ENCODE data around the gene SLC22A31.

Gene SLC22A31

DNA sequence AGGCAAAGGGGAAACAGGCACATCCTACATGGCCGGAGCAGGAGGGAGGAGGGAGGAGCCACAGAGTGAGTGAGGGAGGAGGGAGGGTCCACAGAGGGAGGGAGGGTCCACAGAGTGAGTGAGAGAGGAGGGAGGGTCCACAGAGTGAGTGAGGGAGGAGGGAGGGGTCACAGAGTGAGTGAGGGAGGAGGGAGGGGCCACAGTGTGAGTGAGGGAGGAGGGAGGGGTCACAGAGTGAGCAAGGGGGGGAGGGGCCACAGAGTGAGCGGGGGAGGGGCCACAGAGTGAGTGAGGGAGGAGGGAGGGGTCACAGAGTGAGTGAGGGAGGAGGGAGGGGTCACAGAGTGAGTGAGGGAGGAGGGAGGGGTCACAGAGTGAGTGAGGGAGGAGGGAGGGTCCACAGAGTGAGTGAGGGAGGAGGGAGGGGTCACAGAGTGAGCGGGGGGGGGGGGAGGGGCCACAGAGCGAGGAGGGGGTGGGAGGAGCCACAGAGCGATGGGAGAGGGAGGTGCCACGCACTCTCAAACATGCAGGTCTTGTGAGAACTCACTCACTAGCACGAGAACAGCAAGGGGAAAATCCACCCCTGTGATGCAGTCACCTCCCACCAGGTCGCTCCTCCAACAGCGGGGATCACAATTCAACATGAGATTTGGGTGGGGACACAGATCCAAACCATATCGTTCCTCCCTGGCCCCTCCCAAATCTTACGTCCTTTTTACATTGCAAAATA lies 53.1 kb downstream of the SLC22A31 start:
- no peak for DNase-seq

DNA sequence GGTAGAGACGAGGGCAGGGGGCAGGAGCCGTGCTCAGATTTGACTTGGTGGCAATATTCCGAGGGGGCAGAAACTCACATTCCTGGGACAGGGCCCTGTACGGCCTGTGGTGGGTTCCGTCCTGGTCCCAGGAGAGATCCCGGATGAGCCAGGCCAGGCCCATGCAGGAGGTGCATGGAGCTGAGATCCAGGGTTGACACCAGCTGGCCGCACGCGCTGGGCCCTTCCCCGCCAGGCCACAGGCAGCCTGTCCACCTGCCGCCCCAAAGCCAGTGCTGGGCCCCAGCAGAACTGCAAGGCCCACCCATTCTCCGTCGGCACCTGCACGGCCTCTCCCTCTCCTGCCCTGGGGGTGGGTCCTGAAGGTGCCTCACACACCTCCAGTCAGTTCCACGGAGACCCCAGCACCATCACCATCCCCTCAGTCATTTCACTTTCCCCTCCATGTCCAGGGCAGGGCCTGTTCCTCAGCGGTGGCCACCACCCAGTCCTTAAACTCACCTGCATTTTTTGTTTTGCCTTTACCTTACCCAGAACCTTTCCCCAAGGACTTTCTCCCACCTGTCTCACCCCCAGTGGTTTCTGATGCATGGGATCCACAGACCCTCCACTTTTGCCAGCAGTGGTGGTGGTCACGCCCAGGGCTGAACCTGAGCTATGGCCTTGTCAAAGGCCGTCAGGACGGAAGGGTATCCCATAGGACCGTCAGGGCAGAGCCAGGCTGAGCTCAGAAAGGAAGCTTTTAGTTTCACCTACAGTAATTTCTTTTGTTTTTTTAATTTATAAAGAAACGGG lies 53.9 kb downstream of the SLC22A31 start:
- DNase-seq = no peak
